ENCODE data around the gene CLEC12A.

GRCh38 chr12:9941838-9942237 lies 29.4 kb upstream of the CLEC12A start:
- TF ChIP-seq CTCF (IDR thresholded peaks at IDR 0.05; ENCODE audit: insufficient read depth, low read depth, low read length) (no peak), EZH2 (IDR thresholded peaks at IDR 0.05; ENCODE audit: insufficient read depth, low read length) (no peak)
